GM23248 (cell line): ENCODE data around the gene NELFA. TPM values are rescaled to one million over a fixed set of nuclear protein-coding genes. Genes with fewer than 3 reads are reported as not detected.

Experiments used
- DNase-seq: peaks from one replicate; pipeline ENCODE4 v3.0.0-alpha.2; 2015
- H2AFZ ChIP-seq: fragments of 200-600 bp; sonication (generic); 2 replicates; pipeline ENCODE4 v1.6.1; 2016; ENCODE audit warnings: antibody characterized with exemption
- H3F3A ChIP-seq: fragments of 200-600 bp; sonication (generic); 2 replicates; pipeline ENCODE4 v1.6.1; 2016; ENCODE audit warnings: mild to moderate bottlenecking, antibody characterized with exemption, mixed run types; ENCODE audit not compliant: insufficient read depth
- H3K27ac ChIP-seq: fragments of 200-600 bp; sonication (generic); 2 replicates; pipeline ENCODE4 v1.5.1; 2016; ENCODE audit warnings: mild to moderate bottlenecking
- H3K27me3 ChIP-seq: fragments of 200-600 bp; sonication (generic); replicated peaks from 2 replicates; pipeline ENCODE4 v1.6.1; 2016; ENCODE audit warnings: mild to moderate bottlenecking; ENCODE audit not compliant: insufficient read depth
- H3K36me3 ChIP-seq: fragments of 200-600 bp; sonication (generic); 2 replicates; pipeline ENCODE4 v1.6.1; 2016; ENCODE audit warnings: low read depth, mild to moderate bottlenecking
- H3K4me1 ChIP-seq: fragments of 200-600 bp; sonication (generic); 2 replicates; pipeline ENCODE4 v1.6.1; 2016; ENCODE audit warnings: mild to moderate bottlenecking; ENCODE audit not compliant: insufficient read depth
- H3K4me2 ChIP-seq: fragments of 200-600 bp; sonication (generic); one replicate; pipeline ENCODE4 v1.6.1; 2016; ENCODE audit warnings: mild to moderate bottlenecking; ENCODE audit not compliant: unreplicated experiment
- H3K4me3 ChIP-seq: fragments of 200-600 bp; sonication (generic); 2 replicates; pipeline ENCODE4 v1.5.1; 2016; ENCODE audit warnings: mild to moderate bottlenecking
- H3K79me2 ChIP-seq: fragments of 200-600 bp; sonication (generic); 2 replicates; pipeline ENCODE4 v1.6.1; 2016; ENCODE audit warnings: mild to moderate bottlenecking; ENCODE audit not compliant: insufficient read depth
- H3K9ac ChIP-seq: fragments of 200-600 bp; sonication (generic); 2 replicates; pipeline ENCODE4 v1.6.1; 2016; ENCODE audit warnings: mild to moderate bottlenecking
- H3K9me2 ChIP-seq: fragments of 200-600 bp; sonication (generic); 2 replicates; pipeline ENCODE4 v1.6.1; 2016; ENCODE audit warnings: mixed run types, mild to moderate bottlenecking, moderate library complexity; ENCODE audit not compliant: insufficient read depth
- H3K9me3 ChIP-seq: fragments of 200-600 bp; sonication (generic); one replicate; pipeline ENCODE4 v1.6.1; 2017; ENCODE audit warnings: low read depth
- H4K20me1 ChIP-seq: fragments of 200-600 bp; sonication (generic); 2 replicates; pipeline ENCODE4 v1.6.0; 2016; ENCODE audit not compliant: insufficient read depth
- EZH2 ChIP-seq: fragments of 200-600 bp; sonication (generic); IDR thresholded peaks from 2 replicates; pipeline ENCODE4 v1.6.1; 2018; ENCODE audit warnings: antibody characterized with exemption, mild to moderate bottlenecking; ENCODE audit not compliant: insufficient read depth, poor library complexity, severe bottlenecking
- EZH2phosphoT487 ChIP-seq: fragments of 200-600 bp; sonication (generic); IDR thresholded peaks from 2 replicates; pipeline ENCODE4 v1.6.1; 2018; ENCODE audit warnings: antibody characterized with exemption, moderate library complexity, mild to moderate bottlenecking, low read depth; ENCODE audit not compliant: insufficient read depth
- WGBS, 2 experiments: methylation state at CpG; one replicate each; pipeline ENCODE4 v1.1.6; 2015 to 2017; ENCODE audit warnings: low lambda C conversion rate in 2 of 2, low coverage in 1 of 2; ENCODE audit errors: missing lambda C conversion rate in 2 of 2; 5-methylcytosine and 5-hydroxymethylcytosine counted together
- in situ Hi-C: fragments of 300-500 bp; cut with MboI; formaldehyde crosslinking; loops from 2 replicates; pipeline ENCODE4 v1.15.0; 2020
- polyA plus RNA-seq: library from polyadenylated mRNA; unstranded; fragments of >200 nt; fragmentation: Nextera tagmentation; extraction: Ambion mirVana; gene quantifications from 2 replicates; pipeline ENCODE4 v1.2.1, GENCODE V29; 2016
- total RNA-seq: library from RNA; depleted of rRNA; stranded (reverse); fragments of >200 nt; shearing (Covaris generic); gene quantifications from 2 replicates; pipeline ENCODE4 v1.2.3, GENCODE V29; 2014

NELFA gene
- total and polyA plus RNA-seq, 2 experiments from 2014 or later: 18.7 to 23.6 TPM

DNA sequence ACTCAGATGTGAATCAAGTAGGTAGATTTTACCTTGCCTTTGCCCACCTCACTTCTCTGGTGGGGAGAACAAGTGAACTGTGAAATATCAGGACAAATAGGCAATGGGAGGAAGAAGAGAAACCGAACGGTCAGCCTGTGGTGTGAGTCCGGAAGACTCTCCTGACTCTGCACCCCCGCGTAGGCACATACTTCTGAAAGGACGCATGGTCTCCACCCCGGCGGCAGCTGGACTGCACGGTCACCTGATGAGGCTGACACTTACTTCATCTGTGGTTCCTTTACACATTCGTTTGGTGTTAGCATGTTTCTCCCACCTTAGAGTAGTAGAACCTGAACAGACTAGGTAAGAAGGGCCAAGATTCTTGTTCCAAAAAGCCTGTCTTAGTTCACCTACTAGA lies 58.4 kb downstream of the NELFA start:
- H3K4me2 ChIP-seq: no peak overlapping the region
- H4K20me1 ChIP-seq: no peaks in the 10 kb centered on the region
- no peak overlapping the region for H2AFZ ChIP-seq
- no peak overlapping the region for H3K4me3 ChIP-seq
- no peaks in the 10 kb centered on the region for H3K9me2 ChIP-seq
- no peaks in the 10 kb centered on the region for H3K4me1 ChIP-seq
- 87 to 92% methylated on average over 10 of the region's 10 CpGs for WGBS, 2 experiments
- no peak for DNase-seq
- in situ Hi-C loops: no loop called here
- TF ChIP-seq EZH2phosphoT487: no peak
- TF ChIP-seq EZH2: no peak
- no peaks in the 10 kb centered on the region for H3F3A ChIP-seq
- peaks cover 17% of the 10 kb centered on the region; the same call in 1 of the 2 replicates for H3K79me2 ChIP-seq
- H3K27ac ChIP-seq: no peak overlapping the region
- no peak overlapping the region for H3K9ac ChIP-seq
- no peaks in the 10 kb centered on the region for H3K27me3 ChIP-seq
- no peaks in the 10 kb centered on the region for H3K9me3 ChIP-seq
- peaks cover 14% of the 10 kb centered on the region; the same call in 1 of the 2 replicates for H3K36me3 ChIP-seq

- H3K9me2 ChIP-seq: no peaks in the 10 kb centered on the region
- no peak for DNase-seq
- H3K27ac ChIP-seq: no peak overlapping the region
- in situ Hi-C loops: no loop called here
- no peaks in the 10 kb centered on the region for H3K27me3 ChIP-seq
- no peak overlapping the region for H3K4me3 ChIP-seq
- no peak overlapping the region for H3K4me2 ChIP-seq
- no peaks in the 10 kb centered on the region for H4K20me1 ChIP-seq
- peaks cover 20% of the 10 kb centered on the region; the same call in 1 of the 2 replicates for H3K79me2 ChIP-seq
- H3K36me3 ChIP-seq: peaks cover 5% of the 10 kb centered on the region; the same call in 1 of the 2 replicates
- 91 to 96% methylated on average over 8 of the region's 8 CpGs for WGBS, 2 experiments
- H3K4me1 ChIP-seq: no peaks in the 10 kb centered on the region
- H2AFZ ChIP-seq: no peak overlapping the region
- H3K9ac ChIP-seq: no peak overlapping the region
- TF ChIP-seq EZH2phosphoT487: no peak
- TF ChIP-seq EZH2: no peak
- no peaks in the 10 kb centered on the region for H3F3A ChIP-seq
- no peaks in the 10 kb centered on the region for H3K9me3 ChIP-seq
Measured at GRCh38 chr4:1948892-1949436, 59.8 kb downstream of the NELFA start.

DNA sequence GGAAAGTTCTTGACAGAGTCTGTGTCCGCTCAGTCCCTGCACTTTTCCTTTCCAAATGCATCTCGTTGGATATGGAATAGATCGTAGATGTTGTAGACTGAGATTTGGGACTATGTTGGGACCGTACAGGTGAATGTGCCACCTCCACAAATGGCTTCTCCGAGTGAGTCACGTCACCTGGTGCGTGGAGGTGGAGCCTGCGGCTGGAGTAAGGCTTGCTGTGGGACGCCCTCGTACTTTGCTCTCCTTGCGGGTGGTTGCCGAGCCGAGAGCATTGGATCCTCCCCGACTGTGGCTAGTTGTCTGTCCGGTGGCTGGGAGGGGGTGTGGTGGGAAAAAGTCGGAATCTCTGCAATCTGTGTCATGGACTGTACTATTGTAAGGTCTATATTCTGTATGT lies 60.5 kb downstream of the NELFA start:
- Histone ChIP-seq H3K9ac (no peak overlapping the region), H3K27me3 (no peaks in the 10 kb centered on the region), H3K27ac (no peak overlapping the region), H3K4me3 (no peak overlapping the region), H3F3A (no peaks in the 10 kb centered on the region), H3K4me1 (no peaks in the 10 kb centered on the region), H3K9me3 (no peaks in the 10 kb centered on the region), H3K4me2 (no peak overlapping the region), H4K20me1 (no peaks in the 10 kb centered on the region), H3K36me3 (peaks cover 8% of the 10 kb centered on the region; the same call in 1 of the 2 replicates), H2AFZ (no peak overlapping the region), H3K79me2 (peaks cover 28% of the 10 kb centered on the region; the same call in 1 of the 2 replicates), H3K9me2 (no peaks in the 10 kb centered on the region)
- in situ Hi-C loops: no loop called here
- TF ChIP-seq EZH2phosphoT487 (no peak), EZH2 (no peak)
- 89 to 95% methylated on average over 15 to 16 of the region's 16 CpGs for WGBS, 2 experiments
- no peak for DNase-seq

DNA sequence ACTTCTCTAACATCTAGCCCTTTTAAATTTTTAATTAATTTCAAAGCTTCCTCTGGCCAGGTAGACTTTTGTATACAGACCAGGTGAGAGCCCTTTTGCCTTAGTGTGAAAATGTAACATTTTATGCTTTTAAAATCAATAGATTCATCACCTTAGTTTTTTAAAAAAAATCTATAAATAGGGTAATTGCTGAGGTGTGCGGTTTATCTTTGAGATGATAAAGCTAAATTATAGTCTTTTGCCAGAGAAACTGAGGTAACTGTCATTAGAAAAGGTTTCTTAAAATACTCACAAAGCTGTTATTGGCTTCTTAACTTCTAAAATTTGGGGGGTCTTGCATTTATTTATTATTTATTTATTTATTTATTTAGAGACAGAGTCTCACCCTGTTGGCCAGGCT lies 62.9 kb downstream of the NELFA start:
- H3K27me3 ChIP-seq: no peaks in the 10 kb centered on the region
- DNase-seq: no peak
- 93 to 98% methylated on average over 1 of the region's 1 CpG for WGBS, 2 experiments
- H3K9ac ChIP-seq: no peak overlapping the region
- H3K9me2 ChIP-seq: no peaks in the 10 kb centered on the region
- H3K36me3 ChIP-seq: peaks cover 24% of the 10 kb centered on the region
- H3K27ac ChIP-seq: no peak overlapping the region
- in situ Hi-C loops: no loop called here
- H3F3A ChIP-seq: no peaks in the 10 kb centered on the region
- H3K4me2 ChIP-seq: no peak overlapping the region
- no peaks in the 10 kb centered on the region for H3K4me1 ChIP-seq
- H3K4me3 ChIP-seq: no peak overlapping the region
- no peaks in the 10 kb centered on the region for H4K20me1 ChIP-seq
- no peaks in the 10 kb centered on the region for H3K9me3 ChIP-seq
- peaks cover 47% of the 10 kb centered on the region for H3K79me2 ChIP-seq
- H2AFZ ChIP-seq: no peak overlapping the region
- TF ChIP-seq EZH2phosphoT487: no peak
- no peak for TF ChIP-seq EZH2
